Neutrophil (primary cell): ENCODE results near the gene DLGAP4.

Experiments used
- H3K27ac ChIP-seq: fragments of 200-600 bp; sonication (generic); 2 replicates; pipeline ENCODE4 v1.5.1; 2016; ENCODE audit warnings: mild to moderate bottlenecking, moderate library complexity
- H3K27me3 ChIP-seq: fragments of 200-600 bp; sonication (generic); 2 replicates; pipeline ENCODE4 v1.6.0; 2016; ENCODE audit warnings: mild to moderate bottlenecking
- H3K36me3 ChIP-seq: fragments of 200-600 bp; sonication (generic); 2 replicates; pipeline ENCODE4 v1.5.1; 2017
- H3K4me1 ChIP-seq, 2 experiments: fragments of 200-600 bp in 1 of 2; sonication (generic) in 1 of 2; 1 replicate in 1 of 2; 2 replicates in 1 of 2; pipeline versions ENCODE4 v1.5.1 to v1.6.1; 2013 to 2016; ENCODE audit warnings: low read depth in 1 of 2, low read length in 1 of 2, mild to moderate bottlenecking in 1 of 2, moderate library complexity in 1 of 2; ENCODE audit not compliant: control insufficient read depth in 1 of 2, insufficient read depth in 1 of 2
- H3K4me3 ChIP-seq, 2 experiments: fragments of 200-600 bp in 1 of 2; sonication (generic) in 1 of 2; 1 replicate in 1 of 2; 2 replicates in 1 of 2; pipeline ENCODE4 v1.5.1; 2013 to 2016; ENCODE audit warnings: low read depth in 1 of 2, low read length in 1 of 2, mild to moderate bottlenecking in 1 of 2, moderate library complexity in 1 of 2
- H3K9me3 ChIP-seq: fragments of 200-600 bp; sonication (generic); 2 replicates; pipeline ENCODE4 v1.5.1; 2016
- CTCF ChIP-seq: fragments of 200-600 bp; sonication (generic); IDR thresholded peaks from 2 replicates; pipeline ENCODE4 v1.5.1; 2016; ENCODE audit warnings: antibody characterized with exemption

DLGAP4 gene

GRCh38 chr20:36346256-36346655 is 40.1 kb downstream of the DLGAP4 start:
- Histone ChIP-seq H3K4me3 (no peak overlapping the region), H3K27ac (no peak overlapping the region), H3K9me3 (no peaks in the 10 kb centered on the region), H3K4me1 (no peaks in the 10 kb centered on the region), H3K36me3 (no peaks in the 10 kb centered on the region), H3K27me3 (no peaks in the 10 kb centered on the region)
- TF ChIP-seq CTCF = no peak

- no peak overlapping the region for H3K27ac ChIP-seq
- no peaks in the 10 kb centered on the region for H3K36me3 ChIP-seq
- no peak for TF ChIP-seq CTCF
- H3K4me1 ChIP-seq = no peaks in the 10 kb centered on the region
- no peak overlapping the region for H3K4me3 ChIP-seq
- no peaks in the 10 kb centered on the region for H3K9me3 ChIP-seq
- peaks cover 18% of the 10 kb centered on the region for H3K27me3 ChIP-seq
These were observed 43.4 kb downstream of the DLGAP4 start for GRCh38 chr20:36349384-36350170.

- Histone ChIP-seq H3K4me1 (no peaks in the 10 kb centered on the region), H3K27me3 (peaks cover 18% of the 10 kb centered on the region), H3K9me3 (no peaks in the 10 kb centered on the region), H3K4me3 (no peak overlapping the region), H3K36me3 (no peaks in the 10 kb centered on the region), H3K27ac (no peak overlapping the region)
- TF ChIP-seq CTCF = no peak
These were observed 44.3 kb downstream of the DLGAP4 start for GRCh38 chr20:36350439-36350838.

GRCh38 chr20:36351937-36352336 is 45.8 kb downstream of the DLGAP4 start:
- Histone ChIP-seq H3K4me3 (no peak overlapping the region), H3K27me3 (peaks cover 18% of the 10 kb centered on the region), H3K9me3 (no peaks in the 10 kb centered on the region), H3K4me1 (no peaks in the 10 kb centered on the region), H3K27ac (no peak overlapping the region), H3K36me3 (no peaks in the 10 kb centered on the region)
- no peak for TF ChIP-seq CTCF

- Histone ChIP-seq H3K4me1 (no peaks in the 10 kb centered on the region), H3K27me3 (peaks cover 18% of the 10 kb centered on the region), H3K36me3 (no peaks in the 10 kb centered on the region), H3K4me3 (no peak overlapping the region), H3K9me3 (no peaks in the 10 kb centered on the region), H3K27ac (no peak overlapping the region)
- TF ChIP-seq CTCF = no peak
These were observed 46.9 kb downstream of the DLGAP4 start for GRCh38 chr20:36352843-36353553.
